CD4-positive, alpha-beta T cell treated with Interleukin-17A for 1 hour (primary cell): Measurements from ENCODE around the gene EXOC3.

Source experiments
- DNase-seq: peaks from one replicate; pipeline ENCODE4 v3.0.0-alpha.2; 2020

EXOC3 gene

DNA sequence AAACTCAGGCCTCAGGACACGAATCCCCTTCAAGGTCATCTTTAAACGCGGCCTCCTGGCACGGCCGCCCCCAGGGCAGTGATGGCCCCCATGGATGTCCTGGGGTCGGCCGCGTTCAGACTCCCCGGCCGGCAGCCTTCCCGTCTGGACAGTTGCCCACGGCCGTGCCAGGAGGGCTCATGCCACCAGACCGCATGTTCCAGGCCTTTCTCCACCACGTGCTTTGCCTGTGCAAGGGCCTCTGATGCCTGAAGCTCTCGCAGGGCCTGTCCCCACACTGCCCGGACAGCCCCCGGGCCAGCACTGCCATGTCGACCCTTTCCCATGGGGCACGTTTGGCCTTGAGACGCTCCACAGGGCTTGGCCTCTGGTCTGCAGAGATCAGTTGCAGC, 46.7 kb downstream of the EXOC3 start:
- no peak for DNase-seq

DNA sequence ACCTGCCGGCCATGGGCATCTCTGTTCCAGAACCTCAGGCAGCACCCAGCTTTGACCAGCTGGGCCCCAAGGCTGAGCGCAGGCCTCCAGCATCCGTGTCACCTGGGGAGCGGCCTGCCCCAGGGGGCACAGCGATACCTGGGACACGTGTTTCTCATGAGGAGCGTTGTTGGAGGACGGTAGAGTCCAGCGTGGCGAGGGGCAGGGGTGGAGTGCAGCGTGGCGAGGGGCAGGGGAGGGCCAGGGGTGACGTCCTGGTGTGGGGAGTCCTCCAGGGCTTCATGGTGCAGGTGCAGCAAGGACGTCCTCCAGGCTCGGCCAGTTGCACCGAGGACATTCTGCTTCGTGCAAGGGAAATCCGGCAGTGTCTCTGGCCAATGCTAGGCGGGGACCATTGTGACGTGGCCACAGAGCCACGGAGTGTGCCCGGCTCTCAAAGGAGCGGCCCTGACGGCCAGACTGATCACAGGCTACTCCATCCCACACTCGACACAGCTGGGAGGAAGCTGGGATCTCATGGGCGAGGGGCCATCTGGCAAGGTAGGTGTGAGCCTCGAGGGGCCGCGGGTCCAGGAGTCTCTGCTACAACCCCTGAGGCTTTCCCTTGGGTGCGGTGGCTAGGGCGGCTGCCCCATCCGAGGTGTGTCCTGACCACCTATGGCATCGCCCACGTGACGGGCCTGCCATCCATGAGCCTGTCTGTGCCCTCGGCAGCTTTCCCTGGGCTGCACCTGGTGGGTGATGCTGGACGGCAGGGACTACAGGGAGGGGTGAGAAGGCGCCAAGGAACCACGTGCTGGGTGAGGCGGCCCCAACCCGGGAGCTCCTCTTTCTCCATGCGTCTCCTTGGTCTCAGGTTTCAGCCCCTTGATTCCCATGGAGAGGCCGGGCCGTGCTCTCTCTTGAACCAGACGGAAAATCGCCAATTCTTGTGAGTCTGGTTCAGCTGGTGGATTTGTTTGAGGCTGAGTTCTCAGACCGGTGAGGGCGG, 47.4 kb downstream of the EXOC3 start:
- no peak for DNase-seq

DNA sequence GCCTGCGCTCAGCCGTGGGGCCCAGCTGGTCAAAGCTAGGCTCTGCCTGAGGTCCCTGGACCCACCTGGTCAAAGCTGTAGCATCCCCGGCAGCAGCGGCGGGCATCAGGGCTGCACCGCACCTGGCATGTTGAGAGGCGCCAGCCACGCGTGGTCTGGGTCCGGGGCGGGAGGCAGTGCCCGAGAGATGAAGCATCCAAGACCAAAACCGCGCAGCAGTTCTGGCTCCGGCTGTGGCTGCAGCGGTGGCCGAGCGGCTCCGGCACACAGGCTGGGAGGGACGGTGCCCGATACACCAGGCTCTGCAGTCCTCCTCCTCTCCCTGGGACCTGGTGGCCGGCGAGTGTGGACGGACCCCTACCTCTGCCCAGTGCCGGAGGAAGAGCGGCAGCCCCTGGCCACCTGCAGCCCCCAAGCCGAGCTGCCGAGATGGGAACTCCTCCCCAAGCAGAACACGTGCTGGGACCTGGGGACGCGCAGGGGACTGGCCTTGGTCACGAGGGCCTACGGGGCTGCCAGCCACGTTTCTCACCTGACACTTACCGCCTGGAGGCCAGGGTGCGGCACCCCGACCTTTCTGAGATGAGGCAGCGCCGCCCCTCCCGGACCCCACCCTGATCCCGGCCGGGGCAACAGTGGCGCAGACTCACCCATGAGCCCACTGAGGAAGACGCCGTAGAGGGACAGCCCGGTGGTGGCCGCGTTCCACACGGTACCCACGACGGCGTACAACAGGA, 48.3 kb downstream of the EXOC3 start:
- DNase-seq = no peak

DNA sequence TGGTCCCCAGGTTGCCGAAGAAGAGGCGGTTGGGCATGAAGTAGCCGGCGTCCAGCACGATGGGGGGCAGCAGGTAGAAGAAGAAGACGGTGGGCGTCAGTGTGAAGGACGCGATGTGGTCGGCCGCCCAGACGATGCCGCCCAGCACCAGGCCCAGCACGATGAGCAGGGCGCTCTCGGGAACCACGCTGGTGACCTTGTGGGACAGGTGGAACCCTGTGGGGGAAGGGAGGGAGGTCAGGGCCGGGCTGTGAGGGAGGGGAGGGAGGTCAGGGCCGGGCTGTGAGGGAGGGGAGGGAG, 48.8 kb downstream of the EXOC3 start:
- no peak for DNase-seq

DNA sequence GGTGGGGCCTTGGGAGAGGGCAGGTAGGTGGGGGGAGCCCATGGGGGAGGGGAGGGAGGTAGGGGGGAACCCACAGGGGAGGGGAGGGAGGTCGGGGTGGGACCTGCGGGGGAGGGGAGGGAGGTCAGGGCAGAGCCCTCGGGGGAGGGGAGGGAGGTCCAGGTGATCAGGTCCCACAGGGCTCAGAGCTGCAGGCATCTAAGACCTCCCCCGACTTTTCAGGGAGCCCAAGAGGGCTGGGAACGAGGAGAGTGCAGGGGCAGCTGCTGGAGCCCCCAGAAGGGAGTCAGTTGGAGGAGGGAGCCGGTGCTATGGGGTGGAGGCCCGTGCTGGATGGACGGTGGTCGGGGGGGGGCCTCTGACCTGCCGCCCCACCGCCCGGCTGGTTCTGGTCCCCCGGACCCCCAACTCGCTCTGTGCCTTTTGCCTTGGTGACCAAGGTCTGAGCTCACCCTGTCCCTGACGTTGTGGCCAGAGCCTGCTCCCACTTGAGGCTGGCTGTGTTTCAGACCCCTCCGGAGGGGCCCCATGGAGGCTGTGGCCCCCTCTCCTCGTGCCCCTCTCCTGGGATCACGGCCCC, 49.4 kb downstream of the EXOC3 start:
- no peak for DNase-seq

DNA sequence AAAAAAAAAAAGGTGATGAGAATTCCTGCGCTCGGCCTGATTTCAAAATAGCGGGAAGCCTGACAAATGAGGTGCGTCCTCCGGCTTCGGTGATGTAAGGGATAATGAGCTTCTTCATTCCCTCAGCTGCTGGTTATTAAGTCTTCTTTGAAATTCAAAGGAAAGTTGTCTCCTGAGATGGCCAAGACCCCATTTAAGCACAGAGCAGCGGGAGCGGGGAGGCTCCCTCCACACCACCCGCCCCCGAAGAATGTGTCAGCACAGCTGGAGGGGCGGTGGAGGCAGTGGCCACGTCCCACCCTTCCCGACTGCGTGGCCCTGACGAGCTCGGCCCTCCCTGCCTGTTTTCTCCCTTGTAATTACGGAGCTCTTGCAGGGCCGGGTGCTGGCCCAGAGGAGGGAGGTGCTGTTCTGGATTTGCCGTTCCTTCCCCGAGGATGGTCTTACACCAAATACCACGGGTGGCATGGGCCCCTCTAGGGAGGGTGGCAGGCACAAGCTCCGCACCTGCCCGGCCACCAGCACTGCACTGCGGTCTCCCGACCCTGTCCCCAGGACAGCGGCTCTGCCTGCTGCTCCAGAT, 50.2 kb downstream of the EXOC3 start:
- no peak for DNase-seq

DNA sequence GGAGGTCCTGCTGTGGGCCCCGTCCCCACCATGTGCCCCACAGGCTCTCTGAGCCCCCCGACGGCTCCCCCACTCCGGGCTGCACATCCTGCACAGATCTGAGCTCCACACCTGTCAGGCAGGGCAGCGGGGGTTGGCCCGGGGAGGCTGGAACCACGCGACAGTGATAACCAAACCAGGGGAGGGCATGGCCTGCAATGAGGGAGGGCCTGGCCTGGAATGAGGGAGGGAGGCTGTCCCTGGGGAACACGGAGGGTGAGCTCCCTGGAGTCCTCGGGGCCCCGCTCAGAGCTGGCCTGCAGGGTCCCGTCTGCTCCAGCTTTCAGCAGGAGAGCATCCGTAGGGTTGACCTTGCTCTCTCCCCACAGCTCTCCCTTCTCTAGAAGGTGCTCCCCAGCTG, 50.8 kb downstream of the EXOC3 start:
- DNase-seq = no peak

DNA sequence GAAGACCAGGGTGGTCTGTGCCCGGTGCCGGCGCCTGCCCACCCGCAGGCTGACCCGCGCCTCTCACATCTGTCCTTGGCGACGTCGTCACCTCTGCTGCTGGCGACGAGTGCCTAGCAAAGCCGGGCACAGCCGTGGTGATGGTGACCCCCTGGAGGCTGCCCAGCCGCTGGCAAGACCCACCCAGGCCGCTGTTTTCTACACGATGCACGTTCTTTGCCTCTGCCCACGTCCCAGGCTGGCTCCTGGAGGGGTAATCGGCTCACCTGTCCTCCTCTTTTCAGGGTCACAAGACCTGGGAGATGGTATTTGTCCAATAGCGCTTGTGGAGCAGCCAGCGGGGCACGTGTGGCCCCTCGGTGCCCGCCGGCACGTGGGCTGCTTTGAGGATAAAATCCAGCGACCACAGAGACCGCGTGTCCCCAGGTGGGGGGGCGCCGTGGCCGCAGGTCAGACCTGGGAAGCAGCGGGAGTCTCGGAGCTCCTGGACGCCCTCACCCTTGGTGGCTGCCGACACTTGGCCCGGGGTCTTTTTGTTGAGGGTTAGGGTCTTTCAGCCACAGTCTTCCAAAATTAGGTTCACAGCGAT, 51.8 kb downstream of the EXOC3 start:
- no peak for DNase-seq

DNA sequence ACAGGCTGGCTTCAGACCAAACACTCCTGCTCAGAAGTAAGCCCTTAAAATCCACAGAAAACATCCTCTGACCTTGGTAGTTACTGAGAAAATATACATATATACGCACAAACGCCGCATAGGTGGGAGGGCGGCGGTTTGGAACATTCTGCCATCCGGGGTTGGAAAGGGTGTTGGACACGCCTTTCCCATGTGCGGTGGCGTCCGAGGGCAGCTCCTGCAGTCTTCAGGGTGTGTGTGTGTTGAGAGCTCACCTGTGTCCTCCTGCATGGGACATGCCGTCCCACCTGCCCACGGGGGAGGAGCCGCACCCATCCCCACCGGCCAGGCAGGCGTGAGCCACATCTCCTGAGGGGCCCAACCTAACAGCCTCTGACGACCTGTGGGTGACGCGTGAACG, 53.1 kb downstream of the EXOC3 start:
- DNase-seq = no peak

DNA sequence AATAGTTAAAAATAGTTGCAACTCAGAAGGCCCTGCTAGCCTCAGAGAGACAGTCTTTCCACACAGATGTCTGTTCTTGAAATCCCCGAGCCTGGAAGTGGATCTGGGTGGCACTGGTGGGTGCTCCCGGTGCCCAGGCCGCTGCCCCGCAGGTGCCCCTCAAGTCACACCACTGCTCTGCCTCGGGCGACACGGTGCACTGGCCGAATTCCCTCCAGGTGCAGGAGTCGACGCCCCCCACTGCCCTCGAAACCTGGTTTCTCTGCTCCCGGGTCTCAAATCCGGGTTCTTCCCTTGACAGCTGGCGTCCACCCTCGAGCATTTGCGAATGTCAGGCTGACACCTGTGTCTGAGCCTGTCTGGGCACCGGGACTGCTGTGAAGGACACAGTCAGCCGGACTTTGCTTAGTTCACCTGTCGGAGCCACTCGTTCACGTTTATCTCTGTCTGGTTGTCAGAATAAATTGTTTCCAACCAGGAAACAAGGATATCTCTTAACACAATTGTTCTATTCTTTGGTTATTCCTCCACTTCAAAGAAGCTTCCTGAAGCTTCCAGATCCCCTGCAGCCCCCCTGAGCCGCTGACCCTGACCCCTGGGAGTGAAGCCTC, 54.2 kb downstream of the EXOC3 start:
- no peak for DNase-seq

DNA sequence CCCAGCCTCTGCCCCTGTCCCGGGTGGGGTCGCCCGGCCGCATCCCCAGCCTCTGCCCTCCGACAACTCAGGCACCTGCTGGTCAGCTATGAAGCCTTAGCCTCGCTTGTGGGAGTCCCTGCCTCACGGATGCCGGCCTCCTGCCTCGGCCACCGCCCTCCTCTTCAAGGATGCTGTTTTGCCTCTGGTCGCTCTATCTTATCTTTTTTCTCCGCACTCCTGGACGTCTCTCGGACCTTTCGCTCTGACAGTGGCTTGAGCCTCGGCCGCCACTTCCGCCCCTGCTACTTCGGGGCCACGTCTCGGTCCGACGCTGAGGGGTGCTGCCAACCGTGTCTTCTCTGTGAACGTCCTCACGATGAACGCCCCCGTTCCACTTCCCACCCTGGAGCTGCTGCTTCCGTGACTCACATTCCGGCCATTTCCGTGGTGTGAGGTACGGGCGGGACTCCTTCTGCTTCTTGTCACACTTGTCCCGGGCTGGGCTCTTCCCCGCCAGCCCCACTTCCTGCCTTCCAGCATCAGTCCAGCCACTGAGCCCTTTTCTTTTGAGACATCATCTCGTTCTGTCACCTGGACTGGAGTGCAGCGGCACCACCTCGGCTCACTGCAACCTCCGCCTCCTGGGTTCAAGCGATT, 55.0 kb downstream of the EXOC3 start:
- DNase-seq = no peak

DNA sequence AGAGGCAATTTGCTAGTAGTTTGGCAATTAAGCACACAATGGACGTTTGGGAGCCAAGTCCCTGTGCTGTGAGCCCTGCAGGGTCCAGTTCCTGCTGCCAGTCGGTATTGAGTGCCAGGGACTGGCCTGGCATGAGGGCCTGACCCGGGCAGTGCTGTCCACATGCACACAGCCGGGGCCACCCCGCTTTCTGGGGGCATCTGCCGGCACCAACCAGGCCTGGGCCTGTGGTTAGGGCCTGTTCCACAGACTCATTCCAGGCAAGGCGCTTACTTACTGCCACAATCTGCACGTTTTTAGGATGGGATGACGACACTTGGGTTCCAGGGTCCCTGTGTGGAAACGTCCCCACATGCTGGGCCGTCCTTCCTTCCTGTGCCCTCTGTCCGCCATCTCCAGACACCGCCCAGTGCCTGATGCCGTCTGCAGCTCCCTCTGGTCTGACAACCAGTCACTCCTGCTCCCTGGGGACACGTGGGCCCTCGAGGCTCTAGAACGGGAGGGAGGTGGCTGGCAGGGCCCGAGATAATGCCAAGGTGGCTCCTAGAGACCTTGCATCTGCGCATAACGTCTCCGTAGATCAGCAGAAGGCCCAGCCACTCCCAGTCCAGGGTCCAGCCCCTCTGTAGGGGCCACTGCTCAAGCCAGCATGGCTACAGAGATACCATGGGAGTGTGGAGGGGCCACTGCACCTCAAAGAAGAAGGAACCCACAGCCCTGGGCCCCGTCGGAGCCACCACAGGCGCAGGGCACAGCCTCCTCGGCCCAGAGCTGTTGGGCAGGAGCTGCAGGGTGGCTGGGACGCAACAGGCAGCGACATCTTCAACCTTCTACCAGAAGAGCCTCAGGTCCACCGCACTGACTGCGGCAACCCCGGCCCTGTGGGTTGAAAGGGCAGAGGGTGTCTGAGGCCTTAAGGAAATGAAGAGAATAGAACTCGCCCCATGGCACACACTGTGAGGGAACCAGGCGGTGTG, 56.5 kb downstream of the EXOC3 start:
- no peak for DNase-seq

DNA sequence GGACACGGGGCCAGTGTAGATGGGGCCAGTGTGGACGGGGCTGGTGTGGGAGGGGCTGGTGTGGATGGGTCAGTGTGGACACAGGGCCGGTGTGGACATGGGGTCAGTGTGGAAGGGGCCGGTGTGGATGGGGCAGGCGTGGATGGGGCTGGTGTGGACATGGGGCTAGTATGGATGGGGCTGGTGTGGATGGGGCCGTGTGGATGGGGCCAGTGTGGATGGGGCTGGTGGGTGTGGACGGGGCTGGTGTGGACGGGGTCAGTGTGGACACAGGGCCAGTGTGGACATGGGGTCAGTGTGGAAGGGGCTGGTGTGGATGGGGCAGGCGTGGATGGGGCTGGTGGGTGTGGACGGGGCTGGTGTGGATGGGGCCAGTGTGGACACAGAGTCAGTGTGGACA, 57.5 kb downstream of the EXOC3 start:
- DNase-seq = no peak

DNA sequence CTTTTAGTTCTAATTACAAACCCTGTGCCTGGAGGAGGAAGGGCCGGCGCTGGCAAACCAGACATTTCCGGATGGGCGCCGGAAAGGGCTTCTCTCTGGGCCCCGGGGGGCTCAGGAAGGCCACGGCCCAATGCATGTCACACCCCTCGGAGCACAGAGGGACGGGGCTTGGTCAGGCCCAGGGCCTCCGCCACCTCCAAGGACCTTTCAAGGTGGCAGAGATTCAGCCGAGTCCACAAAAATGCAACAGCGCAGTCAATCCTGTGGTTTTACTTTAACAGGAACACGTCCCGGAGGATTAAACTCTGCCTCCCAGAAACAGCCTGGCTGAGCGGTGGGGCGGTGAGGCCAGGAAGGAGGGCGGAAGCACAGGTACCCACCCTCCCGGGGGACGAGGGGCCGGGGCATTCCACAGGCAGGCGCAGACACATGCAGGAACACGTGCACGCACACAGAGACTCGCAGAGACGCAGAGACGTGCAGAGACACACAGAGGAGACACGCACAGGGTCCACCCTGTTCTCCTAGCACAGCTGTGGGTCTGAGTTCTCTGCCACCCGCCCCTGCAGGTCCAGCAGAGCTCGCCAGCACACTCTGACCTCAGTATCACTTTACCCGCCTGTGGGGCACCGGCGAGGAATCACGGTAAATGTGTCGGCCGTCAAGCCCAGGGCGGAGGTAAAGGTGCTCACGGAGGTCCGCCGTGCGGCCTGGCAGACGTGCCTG, 58.3 kb downstream of the EXOC3 start:
- DNase-seq = no peak

DNA sequence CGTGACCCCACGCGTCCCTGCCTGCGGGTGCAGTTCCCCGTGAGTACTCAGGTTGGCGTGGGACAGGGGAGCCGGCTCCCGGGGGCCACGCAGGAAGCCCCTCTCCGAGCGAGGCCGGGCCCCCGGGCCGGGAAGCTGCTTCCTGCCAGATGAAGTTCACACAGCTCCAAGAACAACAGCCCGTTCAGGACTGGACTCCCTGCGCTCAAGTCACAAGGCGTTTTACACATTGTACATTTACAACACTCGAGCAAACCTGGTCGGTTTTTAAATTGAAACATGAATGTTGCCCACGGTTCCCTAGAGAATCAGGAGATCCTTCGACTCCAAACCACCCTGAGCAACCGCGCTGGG, 58.8 kb downstream of the EXOC3 start:
- DNase-seq = no peak

DNA sequence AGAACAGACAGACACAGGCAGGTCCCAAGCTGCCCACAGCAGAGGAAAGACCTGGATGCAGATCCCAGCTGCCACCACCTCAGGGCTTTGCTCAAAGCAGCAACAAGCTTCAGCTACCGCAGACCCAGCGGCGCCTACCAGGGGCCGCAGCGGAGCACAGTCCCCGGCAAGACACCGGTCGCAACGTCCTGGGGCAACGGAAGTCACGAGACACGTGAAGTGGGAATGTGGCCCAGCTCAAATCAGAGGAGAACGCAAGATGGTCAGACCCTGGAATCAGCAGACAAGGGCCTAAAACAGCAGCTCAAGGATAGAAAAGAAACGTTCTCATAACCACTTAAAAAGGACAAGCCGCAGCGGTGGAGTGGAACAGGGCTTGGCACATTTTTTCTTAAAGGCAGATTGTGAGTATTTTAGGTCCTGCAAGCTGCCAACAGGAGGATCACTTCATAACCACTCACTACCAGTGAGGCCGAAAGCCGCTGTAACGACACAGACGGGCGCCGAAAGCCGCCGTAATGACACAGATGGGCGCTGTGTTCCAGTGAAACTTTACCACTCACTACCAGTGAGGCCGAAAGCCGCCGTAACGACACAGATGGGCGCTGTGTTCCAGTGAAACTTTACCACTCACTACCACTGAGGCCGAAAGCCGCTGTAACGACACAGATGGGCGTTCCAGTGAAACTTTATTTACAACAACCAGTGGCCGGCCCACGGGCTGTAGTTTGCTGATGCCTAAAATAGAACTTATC, 59.5 kb downstream of the EXOC3 start:
- DNase-seq = no peak

DNA sequence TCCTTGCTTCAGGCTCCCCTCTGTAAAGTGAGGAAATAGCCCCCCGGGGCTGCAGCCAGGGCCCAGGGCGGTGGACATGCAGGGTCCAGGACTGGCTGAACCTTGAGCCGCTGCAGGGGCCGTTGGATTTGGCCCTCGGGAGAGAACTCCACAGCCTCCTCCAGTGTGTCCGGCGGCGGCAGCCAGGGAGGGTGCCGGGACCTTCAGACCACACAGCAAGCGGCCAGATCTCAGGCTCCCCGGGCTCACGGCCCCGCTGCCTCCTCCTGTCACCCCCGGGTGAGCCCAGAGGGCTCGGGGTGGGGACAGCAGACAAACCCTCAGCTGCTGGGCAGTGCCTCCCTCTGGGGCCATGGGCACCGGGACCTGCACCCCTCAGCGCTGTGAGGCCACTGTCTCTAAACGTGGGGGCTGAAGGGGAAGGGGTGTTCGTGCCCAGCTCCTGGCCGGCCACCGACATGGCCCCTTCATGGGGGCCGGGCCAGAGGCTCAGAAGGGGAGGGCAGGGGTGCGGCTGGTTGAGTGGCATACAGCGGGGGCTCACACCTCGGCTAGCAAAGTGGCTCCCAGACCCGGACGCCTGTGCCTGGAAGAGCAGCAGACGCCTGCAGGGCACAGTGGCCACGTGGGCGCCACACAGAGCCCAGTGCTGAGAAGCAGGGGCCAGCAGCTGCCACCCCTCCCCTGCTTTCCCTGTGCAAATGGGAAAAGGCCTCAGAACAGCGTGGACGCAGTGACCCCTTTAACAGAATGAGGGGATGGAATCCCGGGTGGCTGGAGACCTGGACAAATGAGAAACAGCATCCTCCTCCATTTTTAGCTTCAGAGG, 61.6 kb downstream of the EXOC3 start:
- no peak for DNase-seq

DNA sequence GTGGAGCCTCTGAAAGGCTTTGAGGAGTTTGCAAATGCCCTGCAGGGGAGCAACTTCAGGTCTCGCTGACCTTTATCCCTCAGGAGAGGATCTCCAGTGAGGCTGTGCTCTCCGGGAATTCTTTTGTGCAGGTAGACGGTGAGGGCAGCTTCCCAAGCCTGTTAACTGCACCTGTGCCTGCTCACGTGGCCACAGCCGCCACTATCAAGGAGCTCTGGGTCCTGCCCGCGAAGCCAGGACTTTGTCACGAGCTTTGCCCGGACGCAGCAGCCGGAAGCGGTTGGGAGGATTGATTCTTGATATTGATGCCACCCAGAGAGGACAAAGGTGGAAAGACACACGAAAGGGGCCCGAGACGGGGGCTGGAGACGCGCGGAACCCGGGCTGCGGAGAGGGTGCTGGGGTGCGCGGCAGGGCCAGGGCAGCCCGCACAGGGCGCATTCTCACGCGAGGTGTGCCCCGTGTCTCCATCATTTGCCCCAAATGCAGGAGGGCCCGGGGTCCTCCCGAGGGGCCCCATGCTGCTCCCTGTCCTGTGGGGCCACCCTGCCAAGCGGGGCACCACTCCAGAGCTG, 63.1 kb downstream of the EXOC3 start:
- DNase-seq = no peak
